NB4 (cell line): ENCODE results near the gene LRRC4C.

ENCODE experiments used
- DNase-seq: peaks from one replicate; pipeline ENCODE4 v3.0.0; 2010; ENCODE audit warnings: low read depth
- H3K4me3 ChIP-seq: one replicate; pipeline ENCODE4 v1.5.1; 2011; ENCODE audit warnings: mild to moderate bottlenecking, low read depth, low read length, moderate library complexity
- CTCF ChIP-seq: IDR thresholded peaks from one replicate; pipeline ENCODE4 v1.5.1; 2012; ENCODE audit warnings: low read depth, low read length
- MAX ChIP-seq: IDR thresholded peaks from 2 replicates; pipeline ENCODE4 v1.6.1; 2011; ENCODE audit warnings: low read depth, low read length
- MYC ChIP-seq: IDR thresholded peaks from 2 replicates; pipeline ENCODE4 v1.6.1; 2011; ENCODE audit warnings: low read depth, low read length
- POLR2A ChIP-seq: IDR thresholded peaks from 2 replicates; pipeline ENCODE4 v1.6.1; 2011; ENCODE audit warnings: mild to moderate bottlenecking; ENCODE audit not compliant: insufficient read length; ENCODE audit errors: extremely low read depth

LRRC4C gene

GRCh38 chr11:40732132-40732531, 727.3 kb downstream of the LRRC4C start:
- no peak overlapping the region for H3K4me3 ChIP-seq
- TF ChIP-seq MAX (no peak), MYC (no peak), CTCF (no peak), POLR2A (no peak)
- no peak for DNase-seq

GRCh38 chr11:40722179-40722795, 737.2 kb downstream of the LRRC4C start:
- H3K4me3 ChIP-seq = no peak overlapping the region
- peak; percentile 37 for DNase-seq
- TF ChIP-seq MAX (no peak), CTCF (peak; percentile 62)

GRCh38 chr11:40716344-40717130, 742.9 kb downstream of the LRRC4C start:
- H3K4me3 ChIP-seq = no peak overlapping the region
- TF ChIP-seq POLR2A (no peak), MYC (no peak), CTCF (no peak), MAX (no peak)
- no peak for DNase-seq

GRCh38 chr11:40713083-40713482, 746.4 kb downstream of the LRRC4C start:
- no peak for DNase-seq
- no peak overlapping the region for H3K4me3 ChIP-seq
- TF ChIP-seq CTCF (no peak), MAX (no peak), POLR2A (no peak), MYC (no peak)

GRCh38 chr11:40701027-40701426, 758.4 kb downstream of the LRRC4C start:
- H3K4me3 ChIP-seq = no peak overlapping the region
- DNase-seq = no peak
- TF ChIP-seq CTCF (no peak), MYC (no peak), MAX (no peak), POLR2A (no peak)
